Lung (tissue), 12 donors: ENCODE data around the gene SCYL2. TPM values are rescaled to one million over a fixed set of nuclear protein-coding genes. Genes with fewer than 3 reads are reported as not detected.

Experiments used
- ATAC-seq: fragments of 200-7000 bp; cut with Tn5 transposase; one replicate; pipeline ENCODE4 v1.9.1; 2020; ENCODE audit warnings: moderate number of reproducible peaks; ENCODE audit not compliant: insufficient read depth, low FRiP score
- DNase-seq, 3 donors: peaks; one replicate each; pipeline ENCODE4 v3.0.0-alpha.2; 2013 to 2017
- H3K27ac ChIP-seq, 2 donors: one replicate each; pipeline ENCODE4 v1.5.1; 2013; ENCODE audit warnings: mild to moderate bottlenecking in 2 of 2, moderate library complexity in 2 of 2, control low read depth in 1 of 2, inconsistent platforms in 1 of 2, low read depth in 1 of 2, low read length in 1 of 2
- H3K27me3 ChIP-seq, 3 donors: one replicate each; pipeline ENCODE4 v1.5.1; 2013; ENCODE audit warnings: low read length in 2 of 3; ENCODE audit not compliant: control insufficient read depth in 3 of 3, insufficient read depth in 3 of 3
- H3K36me3 ChIP-seq, 4 donors: one replicate each; pipeline ENCODE4 v1.5.1; 2013; ENCODE audit warnings: low read length in 4 of 4, mild to moderate bottlenecking in 1 of 4, moderate library complexity in 1 of 4; ENCODE audit not compliant: control insufficient read depth in 4 of 4, insufficient read depth in 4 of 4
- H3K4me1 ChIP-seq, 5 donors: one replicate each; pipeline ENCODE4 v1.5.1; 2013; ENCODE audit warnings: low read length in 5 of 5, mild to moderate bottlenecking in 2 of 5, moderate library complexity in 1 of 5; ENCODE audit not compliant: control insufficient read depth in 5 of 5, insufficient read depth in 5 of 5
- H3K4me3 ChIP-seq: one replicate; pipeline ENCODE4 v1.5.1; 2013; ENCODE audit warnings: mild to moderate bottlenecking, control low read depth, moderate library complexity
- H3K9ac ChIP-seq, 2 donors: one replicate each; pipeline ENCODE4 v1.5.1; 2013; ENCODE audit warnings: low read length in 2 of 2, control low read depth in 1 of 2; ENCODE audit not compliant: insufficient read depth in 1 of 2
- H3K9me3 ChIP-seq, 4 donors: one replicate each; pipeline ENCODE4 v1.5.1; 2013; ENCODE audit warnings: low read length in 3 of 4, mild to moderate bottlenecking in 1 of 4, moderate library complexity in 1 of 4; ENCODE audit not compliant: control insufficient read depth in 4 of 4, insufficient read depth in 3 of 4
- WGBS, 2 donors: extraction: QIAGEN DNeasy Blood & Tissue Kit; methylation state at CpG; one replicate each; pipeline ENCODE4 v1.1.7; 2013; 5-methylcytosine and 5-hydroxymethylcytosine counted together
- polyA plus RNA-seq, 2 donors: library from polyadenylated mRNA; stranded (reverse); fragments of 200-250 nt; gene quantifications; one replicate each; pipeline ENCODE4 v1.2.1, GENCODE V29; 2013
- total RNA-seq, 2 donors: library from RNA; depleted of rRNA in 1 of 2; stranded (reverse); fragments of >200 nt in 1 of 2; gene quantifications; one replicate each; pipeline ENCODE4 v1.2.1, GENCODE V29; 2014 to 2021
- TF ChIP-seq, protein P1 (sequence below): IDR thresholded peaks from 2 replicates; pipeline ENCODE4 v1.5.1; 2012; ENCODE audit warnings: mild to moderate bottlenecking; ENCODE audit errors: control extremely low read depth, extremely low read depth
- donor health status: control.
- donor health status: control.
- donor health status: Bipolar disorder and iron deficiency.
- donor health status: healthy.
- donor health status: DM: yes; HTN: yes; CAD: no.

Gene SCYL2
- total and polyA plus RNA-seq, 4 donors = 13.9 to 148 (median 24.9) TPM

DNA sequence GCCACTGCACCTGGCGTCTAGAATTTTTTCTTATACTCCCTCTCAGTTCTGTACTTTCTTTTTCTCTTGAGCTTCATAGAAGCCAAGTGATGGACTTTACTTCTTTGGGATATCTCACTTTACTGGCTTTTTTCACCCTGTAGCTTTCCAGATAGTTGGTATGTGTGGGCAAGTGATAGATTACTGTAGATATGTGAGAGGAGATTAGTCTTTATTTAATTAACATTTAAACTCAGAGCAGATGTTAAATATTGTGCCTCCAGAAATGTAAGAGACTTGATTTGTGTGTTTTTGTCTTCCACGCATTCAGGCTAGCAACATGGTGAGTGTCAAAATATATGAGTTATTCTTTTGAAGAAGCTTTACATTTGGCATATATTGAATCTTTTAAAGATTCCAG lies 50.4 kb downstream of the SCYL2 start:
- TF ChIP-seq, protein P1, sequence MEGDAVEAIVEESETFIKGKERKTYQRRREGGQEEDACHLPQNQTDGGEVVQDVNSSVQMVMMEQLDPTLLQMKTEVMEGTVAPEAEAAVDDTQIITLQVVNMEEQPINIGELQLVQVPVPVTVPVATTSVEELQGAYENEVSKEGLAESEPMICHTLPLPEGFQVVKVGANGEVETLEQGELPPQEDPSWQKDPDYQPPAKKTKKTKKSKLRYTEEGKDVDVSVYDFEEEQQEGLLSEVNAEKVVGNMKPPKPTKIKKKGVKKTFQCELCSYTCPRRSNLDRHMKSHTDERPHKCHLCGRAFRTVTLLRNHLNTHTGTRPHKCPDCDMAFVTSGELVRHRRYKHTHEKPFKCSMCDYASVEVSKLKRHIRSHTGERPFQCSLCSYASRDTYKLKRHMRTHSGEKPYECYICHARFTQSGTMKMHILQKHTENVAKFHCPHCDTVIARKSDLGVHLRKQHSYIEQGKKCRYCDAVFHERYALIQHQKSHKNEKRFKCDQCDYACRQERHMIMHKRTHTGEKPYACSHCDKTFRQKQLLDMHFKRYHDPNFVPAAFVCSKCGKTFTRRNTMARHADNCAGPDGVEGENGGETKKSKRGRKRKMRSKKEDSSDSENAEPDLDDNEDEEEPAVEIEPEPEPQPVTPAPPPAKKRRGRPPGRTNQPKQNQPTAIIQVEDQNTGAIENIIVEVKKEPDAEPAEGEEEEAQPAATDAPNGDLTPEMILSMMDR = no peak
- 96 to 98% methylated on average over 2 of the region's 2 CpGs for WGBS, 2 donors
- Histone ChIP-seq H3K36me3 (peaks cover 4 to 16% (median 13%) of the 10 kb centered on the region in 4 donors), H3K9ac (no peak overlapping the region), H3K4me3 (no peak overlapping the region), H3K27me3 (no peaks in the 10 kb centered on the region), H3K27ac (no peak overlapping the region), H3K9me3 (peaks cover 0 to 2% (median 0%) of the 10 kb centered on the region in 4 donors), H3K4me1 (no peaks in the 10 kb centered on the region)
- ATAC-seq (no peak), DNase-seq (no peak)

DNA sequence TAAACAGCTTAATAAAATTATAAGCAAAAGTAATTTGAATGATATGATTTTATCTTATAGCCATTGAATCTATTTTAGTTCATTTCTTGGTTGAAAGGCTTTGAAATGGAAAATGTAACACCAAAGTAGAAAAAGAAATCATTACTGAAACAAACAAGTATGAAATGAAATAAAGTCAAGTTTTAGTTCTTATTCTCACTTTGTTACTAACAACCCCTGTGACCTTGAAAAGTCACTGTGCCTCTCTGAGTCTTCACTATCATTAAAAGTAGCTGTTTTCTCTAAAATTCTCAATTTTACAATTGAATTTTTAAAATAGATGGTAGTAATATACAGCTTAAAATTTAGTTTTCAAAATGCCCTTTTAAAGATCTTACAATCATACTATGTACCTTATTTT lies 57.5 kb downstream of the SCYL2 start:
- Histone ChIP-seq H3K4me1 (no peaks in the 10 kb centered on the region), H3K27ac (no peak overlapping the region), H3K9me3 (peaks cover 0 to 2% (median 0%) of the 10 kb centered on the region in 4 donors), H3K27me3 (no peaks in the 10 kb centered on the region), H3K9ac (no peak overlapping the region), H3K4me3 (no peak overlapping the region), H3K36me3 (peaks cover 7 to 12% (median 9%) of the 10 kb centered on the region in 4 donors)
- no peak for ATAC-seq
- no peak for DNase-seq
- TF ChIP-seq, protein P1 = no peak

DNA sequence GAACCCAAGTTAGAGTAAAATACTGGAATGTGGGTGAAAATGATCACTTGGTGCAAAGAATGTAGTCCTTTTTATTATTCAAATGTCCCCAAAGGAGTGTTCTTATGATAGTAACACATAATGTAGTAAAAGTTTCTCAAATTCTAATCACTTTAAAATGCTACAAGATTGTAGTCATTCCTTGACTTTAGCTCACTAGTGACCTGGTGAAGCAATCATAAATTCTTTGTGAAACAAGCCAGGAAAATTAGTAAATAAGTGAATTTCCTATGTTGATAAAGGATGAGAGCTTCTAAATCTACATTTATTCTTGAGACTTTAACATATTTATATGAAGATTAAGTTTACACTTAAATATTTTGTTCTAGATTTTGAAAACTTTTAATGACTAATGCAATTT lies 59.2 kb downstream of the SCYL2 start:
- no peaks in the 10 kb centered on the region for H3K9me3 ChIP-seq
- no peak for ATAC-seq

DNA sequence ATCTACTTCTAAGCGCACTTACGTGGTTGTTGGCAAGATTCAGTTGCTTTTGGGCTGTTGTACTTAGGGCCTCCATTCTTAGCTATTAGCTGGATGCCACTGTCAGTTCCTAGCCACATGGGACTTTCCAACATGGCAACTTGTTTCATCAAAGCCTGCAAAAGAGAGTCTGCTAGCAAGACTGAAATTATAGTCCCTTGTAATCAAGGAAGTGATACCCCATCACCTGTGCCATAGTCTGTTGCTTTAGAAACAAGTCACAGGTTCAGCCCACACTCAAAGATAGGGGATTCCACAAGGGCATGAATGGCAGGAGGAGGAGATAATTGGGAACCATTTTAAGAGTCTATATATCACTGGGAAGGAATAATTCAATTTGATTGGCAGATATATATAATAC lies 62.8 kb downstream of the SCYL2 start:
- H3K9me3 ChIP-seq = no peaks in the 10 kb centered on the region
- H3K36me3 ChIP-seq = peaks cover 12 to 26% (median 18%) of the 10 kb centered on the region in 4 donors
- WGBS, 2 donors = 93 to 100% methylated on average over 2 of the region's 2 CpGs
- no peak overlapping the region for H3K9ac ChIP-seq
- H3K4me1 ChIP-seq = no peaks in the 10 kb centered on the region
- no peak overlapping the region for H3K4me3 ChIP-seq
- TF ChIP-seq, protein P1 = no peak
- ATAC-seq (no peak), DNase-seq (no peak)
- H3K27me3 ChIP-seq = no peaks in the 10 kb centered on the region
- no peak overlapping the region for H3K27ac ChIP-seq

More for the DNA sequence above, 59.2 kb downstream of the SCYL2 start:
- no peak overlapping the region for H3K27ac ChIP-seq
- DNase-seq = no peak
- H3K36me3 ChIP-seq = peaks cover 11 to 15% (median 13%) of the 10 kb centered on the region in 4 donors
- TF ChIP-seq, protein P1 = no peak
- H3K4me1 ChIP-seq = no peaks in the 10 kb centered on the region
- H3K4me3 ChIP-seq = no peak overlapping the region
- H3K9ac ChIP-seq = no peak overlapping the region
- H3K27me3 ChIP-seq = no peaks in the 10 kb centered on the region
